GM12891 (cell line): ENCODE measurements around the gene ZCWPW1.

Source experiments
- POLR2A ChIP-seq: IDR thresholded peaks from 2 replicates; pipeline ENCODE4 v1.6.1; 2011; ENCODE audit warnings: low read depth, low read length, control low read depth
- POLR2AphosphoS5 ChIP-seq: IDR thresholded peaks from 2 replicates; pipeline ENCODE4 v1.6.1; 2011; ENCODE audit warnings: low read depth, low read length, control low read depth
- POU2F2 ChIP-seq: IDR thresholded peaks from 2 replicates; pipeline ENCODE4 v1.6.1; 2011; ENCODE audit warnings: low read depth, mild to moderate bottlenecking, control low read depth, low read length, moderate library complexity
- SPI1 ChIP-seq: IDR thresholded peaks from 2 replicates; pipeline ENCODE4 v1.6.1; 2011; ENCODE audit warnings: low read depth, low read length, control low read depth
- TAF1 ChIP-seq: IDR thresholded peaks from 2 replicates; pipeline ENCODE4 v1.6.1; 2011; ENCODE audit warnings: low read depth, low read length, control low read depth

DNA sequence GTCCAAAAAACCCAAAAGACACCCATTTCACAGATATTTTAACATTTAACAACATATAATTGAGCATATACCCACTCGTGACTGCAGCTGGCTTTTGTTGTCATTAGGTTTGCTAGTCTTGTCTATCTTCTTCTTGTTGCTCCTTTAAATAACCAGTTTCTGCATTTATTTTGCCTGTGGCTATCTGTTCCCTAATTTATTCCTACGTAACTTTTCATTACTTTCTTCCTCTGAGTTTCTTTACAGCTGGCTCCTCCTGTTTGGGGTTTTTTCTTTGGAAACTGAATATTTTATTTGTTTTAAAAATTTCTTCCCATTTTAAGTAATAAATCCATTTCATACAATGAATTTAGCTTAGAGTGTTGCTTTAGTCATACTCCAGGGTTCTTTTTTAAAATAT lies 40.8 kb downstream of the ZCWPW1 start:
- TF ChIP-seq POLR2AphosphoS5 = no peak
- TF ChIP-seq SPI1 = no peak
- no peak for TF ChIP-seq POLR2A
- no peak for TF ChIP-seq TAF1
- TF ChIP-seq POU2F2 = no peak
